ENCODE results near the gene UPB1.

- TF ChIP-seq CTCF (IDR thresholded peaks at IDR 0.05) (no peak), POLR2AphosphoS5 (IDR thresholded peaks at IDR 0.05) (no peak), POLR2A (IDR thresholded peaks at IDR 0.05) (no peak)
Measured at GRCh38 chr22:24553597-24554312, 58.6 kb downstream of the UPB1 start.

Data from prostate gland (tissue), 2 donors.